T follicular helper cell (primary cell): ENCODE results near the gene ACYP1.

Source experiments
- DNase-seq: peaks from one replicate; pipeline ENCODE4 v3.0.0-alpha.2; 2020; ENCODE audit warnings: low read depth

Gene ACYP1

GRCh38 chr14:75040959-75041358, 22.9 kb downstream of the ACYP1 start:
- DNase-seq = no peak

- DNase-seq = no peak
Observed at GRCh38 chr14:75040507-75040906, 23.3 kb downstream of the ACYP1 start.

- no peak for DNase-seq
Observed at GRCh38 chr14:75032939-75033338, 30.9 kb downstream of the ACYP1 start.

GRCh38 chr14:75030147-75030546, 33.7 kb downstream of the ACYP1 start:
- DNase-seq = no peak

- no peak for DNase-seq
Observed at GRCh38 chr14:75025876-75026275, 37.9 kb downstream of the ACYP1 start.

- DNase-seq = no peak
Observed at GRCh38 chr14:75025082-75025481, 38.7 kb downstream of the ACYP1 start.

- no peak for DNase-seq
Observed at GRCh38 chr14:75023108-75023507, 40.7 kb downstream of the ACYP1 start.

GRCh38 chr14:75022655-75023054, 41.2 kb downstream of the ACYP1 start:
- no peak for DNase-seq

GRCh38 chr14:75018694-75019093, 45.1 kb downstream of the ACYP1 start:
- DNase-seq = no peak

- no peak for DNase-seq
Observed at GRCh38 chr14:75016815-75017214, 47.0 kb downstream of the ACYP1 start.

GRCh38 chr14:75015496-75015895, 48.3 kb downstream of the ACYP1 start:
- DNase-seq = no peak

GRCh38 chr14:75013290-75013689, 50.5 kb downstream of the ACYP1 start:
- DNase-seq = no peak

- DNase-seq = no peak
Observed at GRCh38 chr14:75011356-75011994, 52.3 kb downstream of the ACYP1 start.

- DNase-seq = no peak
Observed at GRCh38 chr14:75010472-75011093, 53.2 kb downstream of the ACYP1 start.

GRCh38 chr14:75009176-75009575, 54.6 kb downstream of the ACYP1 start:
- DNase-seq = no peak

GRCh38 chr14:75005357-75005756, 58.5 kb downstream of the ACYP1 start:
- DNase-seq = no peak

- DNase-seq = no peak
Observed at GRCh38 chr14:75003250-75004027, 60.4 kb downstream of the ACYP1 start.
